Stimulated activated CD4-positive, alpha-beta T cell treated with anti-CD3 and anti-CD28 coated beads, Interleukin-12 subunit alpha, Interleukin-12 subunit beta, amount 100 ng/mL, for 24 hours (primary cell): ENCODE measurements around the gene CHST14.

Experiments used
- DNase-seq, 2 experiments: peaks; one replicate each; pipeline ENCODE4 v3.0.0-alpha.2; 2020; ENCODE audit warnings: low read depth in 2 of 2

The CHST14 gene

DNA sequence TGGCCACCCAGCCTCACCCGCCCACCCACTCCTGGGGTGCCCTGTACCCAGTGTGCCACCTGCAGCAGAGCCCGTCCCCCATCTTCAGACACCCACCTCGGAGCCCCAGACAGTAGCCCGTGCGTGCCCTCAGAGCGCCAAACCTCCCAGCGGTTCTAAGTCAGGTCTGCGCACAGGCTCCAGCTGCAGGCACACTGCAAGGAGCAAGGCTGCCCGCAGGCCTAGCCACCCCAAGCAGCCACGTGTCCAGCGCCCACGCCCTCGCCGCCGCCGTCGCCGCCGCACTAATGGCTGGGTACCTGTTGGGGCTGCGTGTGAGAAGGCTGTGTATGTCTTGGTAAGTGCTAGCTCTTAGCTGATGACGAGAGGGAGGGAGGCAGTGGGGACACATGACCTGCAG lies 8.8 kb upstream of the CHST14 start:
- no peak for DNase-seq

DNA sequence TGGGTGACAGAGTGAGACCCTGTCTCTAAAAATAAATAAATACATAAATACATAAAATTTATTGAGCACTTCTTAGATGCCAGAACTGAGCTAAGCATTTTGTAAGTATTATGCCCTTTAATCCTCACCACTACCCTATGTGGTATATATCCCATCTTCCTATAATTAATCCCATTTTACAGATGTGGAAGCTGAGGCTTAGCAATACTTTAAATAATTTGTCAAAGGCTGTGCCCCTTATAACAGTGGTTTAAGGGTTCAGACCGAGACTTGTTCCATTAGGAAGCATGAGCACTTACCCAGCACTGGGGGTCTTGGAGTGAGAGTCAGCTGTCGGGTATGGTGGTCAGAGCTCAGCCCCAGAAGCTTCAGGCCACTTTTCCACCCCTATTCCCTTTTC lies 7.5 kb upstream of the CHST14 start:
- DNase-seq = no peak

DNA sequence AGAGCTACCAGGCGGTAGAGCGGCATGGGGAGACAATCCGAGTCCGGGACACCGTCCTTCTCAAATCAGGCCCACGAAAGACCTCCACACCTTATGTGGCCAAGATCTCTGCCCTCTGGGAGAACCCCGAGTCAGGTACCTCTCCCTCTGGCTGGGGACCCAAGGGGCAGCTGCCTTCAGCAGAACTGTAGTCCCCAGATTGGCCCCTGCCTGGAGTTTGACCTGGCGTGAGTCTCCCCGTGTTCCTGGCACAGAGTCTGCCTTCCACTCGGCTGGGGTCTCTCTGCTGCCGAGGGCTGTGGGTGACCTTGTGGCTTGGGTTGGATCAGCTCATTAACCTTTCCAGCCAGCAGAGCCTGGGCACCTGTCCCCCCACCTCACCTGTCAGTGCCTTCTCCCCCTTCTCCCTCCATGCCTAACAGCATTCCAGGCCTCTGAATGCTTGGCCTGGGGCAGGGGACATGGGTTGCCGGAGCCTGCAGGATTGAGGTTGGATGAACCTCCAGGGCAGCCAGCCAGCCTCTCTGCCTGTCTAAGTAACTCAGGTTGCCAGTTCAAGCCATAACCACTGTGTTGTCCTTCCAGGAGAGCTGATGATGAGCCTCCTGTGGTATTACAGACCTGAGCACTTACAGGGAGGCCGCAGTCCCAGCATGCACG lies 6.8 kb upstream of the CHST14 start:
- no peak for DNase-seq

DNA sequence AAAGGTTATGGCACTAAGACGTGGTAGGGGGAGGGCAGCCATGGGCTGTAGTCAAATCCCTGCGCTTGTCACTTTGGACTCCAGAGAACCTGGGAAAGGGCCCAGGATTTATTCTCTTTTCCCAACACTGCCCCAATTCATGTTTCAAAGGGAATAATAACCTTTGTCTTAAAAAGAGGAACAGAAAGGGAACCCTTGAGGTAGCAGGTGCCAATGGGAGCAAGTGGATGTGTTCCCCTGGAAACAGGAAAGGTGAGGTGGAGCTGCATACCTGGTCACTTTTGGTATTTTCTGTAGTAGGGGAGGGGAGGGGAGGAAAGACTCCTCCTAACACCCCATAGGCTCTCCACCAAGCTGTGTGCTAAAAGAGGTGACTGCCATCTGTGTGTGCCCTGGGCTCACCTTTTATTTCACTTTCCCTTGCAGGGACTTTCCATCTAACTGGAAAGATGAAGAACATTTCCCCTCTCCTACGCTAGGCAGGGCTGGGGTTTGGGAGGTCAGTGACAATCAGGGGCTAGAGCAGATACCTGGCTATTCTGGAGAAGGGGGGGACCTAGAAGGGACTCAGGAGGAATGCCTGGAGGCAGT lies 6.1 kb upstream of the CHST14 start:
- DNase-seq = no peak

DNA sequence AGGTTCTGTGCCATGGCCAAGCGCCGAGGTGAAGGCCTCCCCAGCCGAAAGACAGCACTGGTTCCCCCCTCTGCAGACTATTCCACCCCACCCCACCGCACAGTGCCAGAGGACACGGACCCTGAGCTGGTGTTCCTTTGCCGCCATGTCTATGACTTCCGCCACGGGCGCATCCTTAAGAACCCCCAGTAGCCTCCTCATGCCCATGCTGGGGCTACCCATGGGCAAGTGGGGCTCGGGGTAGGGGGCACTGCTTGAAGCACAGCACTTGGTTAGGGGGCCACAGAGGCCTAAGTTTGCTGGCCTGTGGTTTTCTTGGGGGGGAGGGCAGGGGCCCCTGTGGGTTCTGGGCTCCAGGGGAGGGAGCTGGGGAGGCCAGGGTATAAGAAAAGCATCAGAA lies 4.8 kb upstream of the CHST14 start:
- no peak for DNase-seq

DNA sequence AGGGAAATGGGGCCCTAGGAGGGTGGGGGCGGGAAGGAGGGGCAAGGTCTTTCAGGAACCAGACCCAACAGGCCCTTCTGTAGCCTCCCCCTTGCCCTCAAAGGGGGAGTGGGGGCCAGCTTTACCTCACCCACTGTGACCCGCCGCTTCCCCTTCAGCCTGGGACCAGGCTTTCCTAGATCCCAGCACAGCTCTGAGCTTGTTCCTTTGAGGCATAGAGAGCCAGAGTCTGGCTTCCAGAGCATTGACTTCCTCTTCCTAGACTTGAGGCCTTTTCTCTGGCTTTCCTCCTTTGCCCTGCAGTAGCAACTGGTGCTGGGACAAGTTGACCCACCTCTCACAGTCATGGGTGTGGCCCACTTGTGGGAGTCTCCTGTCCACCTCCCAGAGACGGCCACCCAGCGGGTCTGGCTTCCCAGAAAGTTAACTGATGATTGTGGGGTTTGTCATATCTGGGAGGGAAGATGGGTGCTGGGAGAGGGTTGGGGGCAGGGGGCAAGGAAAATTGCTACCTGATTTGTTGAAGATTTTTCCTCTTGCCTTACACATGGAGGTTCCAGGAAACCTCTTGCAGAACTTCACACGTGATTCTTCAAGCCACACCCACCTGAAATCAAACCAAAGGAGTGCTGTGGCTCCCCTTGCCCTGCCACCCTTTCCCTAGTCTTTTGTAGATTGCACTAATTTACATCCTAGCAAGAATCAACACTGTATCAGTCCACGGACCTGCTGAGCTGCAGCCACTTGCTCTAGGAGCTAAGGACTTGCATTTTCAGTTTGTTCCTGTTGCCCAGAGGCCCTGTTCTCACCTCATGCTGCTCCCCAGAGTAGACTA lies 4.1 kb upstream of the CHST14 start:
- DNase-seq = no peak

DNA sequence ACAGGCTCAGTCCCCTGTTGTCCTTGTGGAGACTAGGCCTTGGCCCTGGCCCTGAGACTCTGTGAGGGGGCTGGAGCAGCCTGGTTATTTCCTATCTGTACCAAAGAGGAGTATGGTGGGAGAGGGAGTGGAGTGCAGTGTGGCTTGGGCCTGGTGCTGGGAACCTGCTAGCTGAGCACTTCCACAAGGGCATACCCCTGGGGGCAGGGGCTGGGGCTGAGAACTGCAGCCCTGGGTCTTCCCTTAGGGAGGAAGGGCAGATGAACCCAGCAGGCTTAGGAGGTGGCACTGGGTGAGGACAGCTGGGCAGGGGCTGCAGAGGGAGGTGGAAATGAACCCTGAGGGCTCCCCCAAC lies 3.5 kb upstream of the CHST14 start:
- no peak for DNase-seq

DNA sequence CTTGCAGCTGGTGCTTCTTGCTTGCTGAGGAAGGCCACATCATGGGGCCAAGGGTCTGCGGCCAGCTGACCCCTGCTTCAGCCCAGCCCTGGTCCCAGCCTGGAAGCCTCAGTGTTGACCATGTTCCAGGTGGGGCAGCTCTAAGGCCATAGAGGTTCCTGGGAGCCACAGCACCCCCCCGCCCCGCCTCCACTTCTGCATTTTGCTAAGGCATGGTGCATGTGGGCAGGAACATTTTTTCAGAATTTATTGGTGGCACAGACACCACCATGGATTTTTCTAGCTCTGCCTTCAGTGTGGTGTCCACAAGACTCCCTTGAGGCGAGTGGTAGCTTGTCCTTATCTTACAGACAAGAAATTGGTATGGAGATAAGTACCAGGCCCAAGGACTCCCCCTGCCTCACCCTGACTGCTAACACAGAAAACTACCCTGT lies 1.9 kb upstream of the CHST14 start:
- DNase-seq = no peak

DNA sequence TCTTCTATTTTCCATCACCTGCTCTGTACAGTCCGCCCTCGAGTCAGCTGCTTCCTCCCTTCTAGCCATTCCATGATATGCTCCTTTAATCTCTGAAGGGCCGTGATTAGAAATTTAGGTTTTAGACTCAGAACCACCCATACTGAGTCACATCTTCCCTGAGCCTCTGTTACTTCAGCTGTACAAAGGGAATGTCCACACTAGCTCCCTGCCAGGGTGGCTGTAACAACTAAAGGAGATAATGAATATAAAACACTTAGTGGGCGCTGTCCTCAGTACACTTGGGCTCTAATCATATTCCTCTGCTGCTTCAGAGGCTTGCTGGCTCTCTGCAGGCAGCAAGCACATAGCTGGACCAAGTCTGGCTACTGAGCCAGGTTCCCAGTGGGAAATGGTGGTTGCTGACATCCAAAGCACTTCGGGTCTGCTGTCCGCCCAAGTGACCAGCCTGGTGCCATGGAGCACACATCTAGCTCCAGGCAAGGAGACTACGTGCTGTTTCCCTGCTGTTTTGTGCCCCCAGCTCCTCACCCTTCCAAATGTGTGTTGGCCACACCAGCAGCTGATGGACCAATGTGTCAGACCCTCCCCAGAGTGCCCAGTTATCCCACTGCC lies 901 bp upstream of the CHST14 start:
- DNase-seq = no peak

DNA sequence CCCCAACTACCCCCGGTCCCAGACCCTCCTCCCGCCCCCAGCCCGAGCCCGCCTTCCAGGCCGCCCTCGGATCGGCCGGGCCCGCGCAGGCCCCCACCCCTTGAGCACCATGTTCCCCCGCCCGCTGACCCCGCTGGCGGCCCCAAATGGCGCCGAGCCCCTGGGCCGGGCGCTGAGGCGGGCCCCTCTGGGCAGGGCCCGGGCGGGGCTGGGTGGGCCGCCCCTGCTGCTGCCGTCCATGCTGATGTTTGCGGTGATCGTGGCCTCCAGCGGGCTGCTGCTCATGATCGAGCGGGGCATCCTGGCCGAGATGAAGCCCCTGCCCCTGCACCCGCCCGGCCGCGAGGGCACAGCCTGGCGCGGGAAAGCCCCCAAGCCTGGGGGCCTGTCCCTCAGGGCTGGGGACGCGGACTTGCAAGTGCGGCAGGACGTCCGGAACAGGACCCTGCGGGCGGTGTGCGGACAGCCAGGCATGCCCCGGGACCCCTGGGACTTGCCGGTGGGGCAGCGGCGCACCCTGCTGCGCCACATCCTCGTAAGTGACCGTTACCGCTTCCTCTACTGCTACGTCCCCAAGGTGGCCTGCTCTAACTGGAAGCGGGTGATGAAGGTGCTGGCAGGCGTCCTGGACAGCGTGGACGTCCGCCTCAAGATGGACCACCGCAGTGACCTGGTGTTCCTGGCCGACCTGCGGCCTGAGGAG lies 472 bp downstream of the CHST14 start:
- DNase-seq = no peak

DNA sequence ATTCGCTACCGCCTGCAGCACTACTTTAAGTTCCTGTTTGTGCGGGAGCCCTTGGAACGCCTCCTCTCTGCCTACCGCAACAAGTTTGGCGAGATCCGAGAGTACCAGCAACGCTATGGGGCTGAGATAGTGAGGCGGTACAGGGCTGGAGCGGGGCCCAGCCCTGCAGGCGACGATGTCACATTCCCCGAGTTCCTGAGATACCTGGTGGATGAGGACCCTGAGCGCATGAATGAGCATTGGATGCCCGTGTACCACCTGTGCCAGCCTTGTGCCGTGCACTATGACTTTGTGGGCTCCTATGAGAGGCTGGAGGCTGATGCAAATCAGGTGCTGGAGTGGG lies 995 bp downstream of the CHST14 start:
- DNase-seq = no peak

DNA sequence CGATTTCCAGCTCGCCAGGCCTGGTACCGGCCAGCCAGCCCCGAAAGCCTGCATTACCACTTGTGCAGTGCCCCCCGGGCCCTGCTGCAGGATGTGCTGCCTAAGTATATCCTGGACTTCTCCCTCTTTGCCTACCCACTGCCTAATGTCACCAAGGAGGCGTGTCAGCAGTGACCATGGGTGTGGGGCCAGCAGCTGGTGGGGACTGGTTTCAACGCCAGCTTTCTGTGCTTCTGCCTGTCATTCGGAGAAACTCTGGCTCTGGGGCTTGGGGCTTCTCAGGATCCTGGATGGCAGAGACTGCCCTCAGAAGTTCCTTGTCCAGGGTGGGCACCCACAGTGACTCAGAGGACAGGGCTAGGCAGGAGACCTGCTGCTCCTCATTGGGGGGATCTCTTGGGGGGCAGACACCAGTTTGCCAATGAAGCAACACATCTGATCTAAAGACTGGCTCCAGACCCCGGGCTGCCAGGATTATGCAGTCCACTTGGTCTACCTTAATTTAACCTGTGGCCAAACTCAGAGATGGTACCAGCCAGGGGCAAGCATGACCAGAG lies 1.5 kb downstream of the CHST14 start:
- DNase-seq = no peak

DNA sequence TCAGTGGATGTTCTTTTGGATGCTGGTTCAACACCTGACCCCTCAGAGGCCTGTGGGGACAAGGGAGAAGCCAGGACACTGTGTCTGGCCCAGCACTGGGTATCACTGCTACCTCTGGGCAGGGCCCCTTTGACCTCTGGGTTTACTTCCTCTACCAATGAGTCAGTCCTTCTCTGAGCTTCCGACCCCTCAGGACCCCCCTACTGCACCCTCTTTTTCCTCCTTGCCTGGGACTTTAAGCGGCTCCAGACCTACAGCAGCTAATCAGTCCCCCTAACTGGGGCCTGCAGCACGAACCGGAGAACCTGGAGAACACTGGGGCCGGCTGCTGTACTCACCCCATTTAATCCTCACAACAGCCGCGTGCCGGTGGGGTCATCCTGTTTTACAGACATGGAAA lies 3.8 kb downstream of the CHST14 start:
- DNase-seq = no peak

DNA sequence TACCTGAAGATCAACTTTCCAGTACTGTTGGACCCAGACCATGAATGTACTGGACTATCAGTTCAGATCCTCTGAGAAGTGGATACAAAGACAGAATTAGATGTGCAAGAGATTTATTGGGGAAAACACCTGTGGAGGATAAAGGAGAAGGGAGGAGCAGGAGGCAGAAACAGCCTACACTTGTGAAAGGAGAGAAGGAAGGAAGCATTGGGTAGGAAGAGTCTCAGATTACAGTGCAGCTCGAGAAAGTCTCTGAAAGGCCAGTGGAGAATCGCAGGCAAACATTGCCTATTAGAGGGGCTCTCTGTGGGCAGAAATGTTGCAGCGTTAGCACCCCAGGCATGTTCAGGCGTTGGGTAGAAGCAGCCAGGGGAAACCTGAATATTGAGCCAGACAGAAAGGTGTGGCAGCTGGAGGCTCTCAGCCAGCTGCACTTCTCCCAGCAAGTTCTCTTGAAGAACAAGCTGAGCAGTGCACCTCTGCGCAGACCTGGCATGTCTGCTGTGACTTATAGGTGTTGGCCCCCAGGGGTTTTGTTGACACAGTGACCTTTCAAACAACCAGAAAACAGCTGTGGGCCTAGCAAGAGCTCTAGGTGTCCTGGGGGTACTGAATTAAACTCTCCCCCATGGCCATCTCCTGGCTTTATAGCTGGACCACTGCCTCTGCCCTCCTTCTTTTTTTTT lies 7.0 kb downstream of the CHST14 start:
- no peak for DNase-seq

DNA sequence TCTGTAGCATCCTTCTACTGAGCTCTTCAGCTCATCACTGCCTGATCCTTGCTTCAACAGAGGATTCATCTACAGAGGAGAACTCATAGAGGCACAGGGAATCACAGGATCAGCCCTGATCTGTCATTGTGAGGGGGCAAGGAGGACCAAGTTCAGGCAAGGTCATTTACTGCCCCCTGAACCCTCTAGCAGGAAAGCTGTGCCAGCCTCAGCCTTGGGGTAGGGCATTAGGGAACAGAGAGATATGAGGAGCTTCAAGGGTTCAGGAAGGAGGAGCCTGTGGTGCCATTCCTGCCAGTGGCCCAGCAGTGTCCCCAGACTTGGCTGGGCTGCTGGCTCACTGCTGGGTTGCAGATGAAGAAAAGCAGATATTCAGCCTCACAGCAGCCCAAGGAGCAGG lies 8.2 kb downstream of the CHST14 start:
- DNase-seq = no peak

DNA sequence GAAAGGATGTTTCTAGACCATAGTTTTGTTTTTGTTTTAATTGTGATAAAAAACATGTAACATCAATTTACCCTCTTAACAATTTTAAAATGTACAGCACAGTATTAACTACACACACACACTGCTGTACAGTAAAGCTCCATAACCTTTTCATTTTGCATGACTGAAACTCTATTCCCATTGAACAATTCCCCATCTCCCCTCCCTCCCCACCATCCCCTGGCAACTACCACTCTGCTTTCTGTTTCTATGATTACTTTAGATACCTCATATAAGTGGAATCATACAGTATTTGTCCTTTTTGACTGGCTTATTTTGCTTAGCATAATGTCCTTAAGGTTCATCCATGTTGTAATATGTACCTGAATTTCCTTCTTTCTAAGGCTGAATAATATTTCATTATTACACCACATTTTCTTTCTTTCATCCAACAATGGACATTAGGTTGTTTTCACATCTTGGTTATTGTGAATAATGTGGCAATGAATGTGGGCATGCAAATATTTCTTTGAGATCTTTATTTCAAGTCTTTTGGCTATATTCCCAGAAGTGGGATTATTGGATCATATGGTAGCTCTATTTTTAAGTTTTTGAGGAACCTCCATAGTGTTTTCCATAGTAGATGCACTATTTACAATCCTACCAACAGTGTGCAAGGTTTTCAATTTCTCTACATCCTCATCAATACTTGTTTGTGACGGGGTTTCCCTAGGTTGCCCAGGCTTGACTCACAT lies 10.7 kb downstream of the CHST14 start:
- no peak for DNase-seq

DNA sequence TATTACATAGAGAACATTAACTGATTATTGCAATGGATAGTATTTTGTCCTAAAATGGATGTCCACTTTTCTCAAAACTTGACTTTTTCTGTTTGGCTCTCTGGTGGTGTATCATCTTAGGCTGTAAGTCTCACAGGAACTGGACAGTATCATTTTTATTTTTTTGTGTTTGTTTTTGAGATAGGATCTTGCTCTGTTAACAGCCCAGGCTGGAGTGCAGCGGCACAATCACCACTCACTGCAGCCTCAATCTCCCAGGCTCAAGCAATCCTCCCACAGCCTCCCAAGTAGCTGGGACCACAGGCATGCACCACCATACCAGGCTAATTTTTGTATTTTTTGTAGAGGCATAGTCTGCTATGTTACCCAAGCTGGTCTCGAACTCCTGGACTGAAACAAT lies 13.1 kb downstream of the CHST14 start:
- DNase-seq = no peak

DNA sequence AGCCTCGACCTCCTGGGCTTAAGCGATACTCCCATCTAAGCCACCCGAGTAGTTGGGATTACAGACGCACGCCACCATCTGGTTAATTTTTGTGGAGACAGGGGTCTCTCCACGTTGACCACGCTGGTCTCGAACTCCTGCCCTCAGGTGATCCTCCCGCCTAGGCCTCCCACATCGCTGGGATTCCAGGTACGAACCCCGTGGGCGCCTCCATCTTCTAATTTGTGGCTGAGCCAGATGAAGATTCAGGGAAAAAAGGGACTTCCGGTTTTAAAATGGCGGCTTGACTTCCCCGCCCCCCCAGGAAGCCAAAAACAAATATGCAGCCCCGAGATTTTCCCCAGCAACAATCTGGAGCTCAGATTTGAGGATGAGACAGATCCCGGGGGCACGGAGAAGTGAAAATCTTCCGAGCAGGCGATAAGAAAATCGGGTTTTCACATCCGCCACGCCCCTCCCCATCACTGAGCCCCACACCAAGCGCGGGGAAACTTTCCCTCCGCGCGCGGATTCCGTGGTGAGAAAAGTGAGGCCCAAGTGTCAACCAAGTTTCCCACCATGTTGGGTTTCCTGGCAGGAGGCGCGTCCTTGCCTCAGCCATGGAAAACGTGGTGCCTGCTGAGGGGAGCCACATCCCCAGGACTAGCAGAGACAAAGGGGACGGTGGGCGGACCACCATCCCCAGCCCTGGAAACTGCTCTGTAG lies 15.4 kb downstream of the CHST14 start:
- no peak for DNase-seq

DNA sequence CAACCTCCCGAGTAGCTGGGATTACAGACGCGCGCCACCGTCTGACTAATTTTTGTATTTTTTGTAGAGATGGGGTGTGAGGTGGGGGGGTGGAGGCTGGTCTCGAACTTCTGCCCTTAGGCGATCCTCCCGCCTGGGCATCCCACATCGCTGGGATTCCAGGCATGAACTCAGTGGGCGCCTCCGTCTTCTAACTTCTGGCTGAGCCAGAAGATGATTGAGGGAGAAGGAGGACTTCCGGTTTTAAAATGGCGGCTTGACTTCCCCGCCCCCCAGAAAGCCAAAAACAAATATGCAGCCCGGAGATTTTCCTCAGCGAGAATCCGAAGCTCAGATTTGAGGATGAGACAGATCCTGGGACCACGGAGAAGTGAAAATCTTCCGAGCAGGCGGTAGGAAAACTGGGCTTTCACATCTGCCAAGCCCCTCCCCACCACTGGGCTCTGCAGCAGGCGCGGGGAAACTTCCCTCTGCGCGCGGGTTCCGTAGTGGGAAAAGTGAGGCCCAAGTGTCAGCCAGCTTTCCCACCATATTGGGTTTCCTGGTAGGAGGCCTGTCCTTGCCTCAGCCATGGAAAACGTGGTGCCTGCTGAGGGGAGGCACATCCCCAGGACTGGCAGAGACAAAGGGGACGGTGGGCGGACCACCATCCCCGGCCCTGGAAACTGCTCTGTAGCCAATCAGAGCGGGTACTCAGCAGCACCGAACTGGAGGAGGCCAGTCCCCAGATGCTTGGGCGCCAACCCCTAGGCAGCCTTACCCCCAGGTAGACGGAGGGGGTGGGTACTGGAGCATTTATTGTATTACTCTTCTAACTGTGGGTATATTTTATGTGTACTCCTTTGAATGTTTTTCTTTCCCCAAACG lies 17.3 kb downstream of the CHST14 start:
- no peak for DNase-seq
